HepG2 (cell line): ENCODE results near the gene AAGAB. TPM values are rescaled to one million over a fixed set of nuclear protein-coding genes. Genes with fewer than 3 reads are reported as not detected.

Experiments
- ATAC-seq: fragments of 200-7000 bp; cut with Tn5 transposase; 3 replicates; pipeline ENCODE4 v1.9.1; 2020; ENCODE audit warnings: mild to moderate bottlenecking, moderate library complexity
- BruUV-seq: library from RNA; stranded (reverse); fragments of 400-500 nt; replicated peaks from 2 replicates; lab custom pipeline; 2021; lab: Mats Ljungman, UMichigan
- CTCF ChIA-PET: fragments of 300-600 bp; formaldehyde crosslinking; extraction: SDS; loops from one replicate; lab custom pipeline; 2021; ENCODE audit warnings: low total read pairs, inconsistent platforms, low intra/inter-chr PET ratio; lab: Yijun Ruan, JAX
- POLR2A ChIA-PET: fragments of 350-600 bp; sonication (Branson Sonifier 250); formaldehyde crosslinking; loops from one replicate; lab custom pipeline; 2020; ENCODE audit warnings: antibody characterized with exemption, inconsistent platforms; lab: Yijun Ruan, JAX
- DNase-seq: peaks from one replicate; pipeline ENCODE4 v3.0.0-alpha.2; 2015; ENCODE audit warnings: low spot score
- FAIRE-seq: peaks from 3 replicates; lab custom pipeline; 2011; peaks lifted over from hg19 to GRCh38; lab: Jason Lieb, UNC
- H2AFZ ChIP-seq: one replicate; pipeline ENCODE4 v1.6.1; 2011; ENCODE audit warnings: low read length, inconsistent platforms
- H3K27ac ChIP-seq: fragments of 300-600 bp; 3 replicates; pipeline ENCODE4 v1.8.0; 2011; ENCODE audit warnings: mixed run types, mild to moderate bottlenecking, mixed read lengths, low read length, inconsistent platforms; ENCODE audit not compliant: insufficient read depth; ENCODE audit errors: extremely low read length
- H3K27me3 ChIP-seq, 2 experiments: fragments of 200-600 bp in 1 of 2; 2 replicates in 1 of 2; 3 replicates in 1 of 2; pipeline versions ENCODE4 v1.6.0 to v1.8.0; 2011; ENCODE audit warnings: low read length in 2 of 2, mild to moderate bottlenecking in 2 of 2, moderate library complexity in 2 of 2, inconsistent platforms in 1 of 2; ENCODE audit not compliant: insufficient read depth in 2 of 2, control insufficient read depth in 1 of 2
- H3K36me3 ChIP-seq, 2 experiments: fragments of 200-600 bp in 1 of 2; replicated peaks in 1 of 2; 2 replicates in 1 of 2; 3 replicates in 1 of 2; pipeline versions ENCODE4 v1.5.1 to v1.8.0; 2011; ENCODE audit warnings: low read length in 2 of 2, inconsistent platforms in 1 of 2; ENCODE audit not compliant: insufficient read depth in 2 of 2, control insufficient read depth in 1 of 2
- H3K4me1 ChIP-seq: 2 replicates; pipeline ENCODE4 v1.5.1; 2012; ENCODE audit warnings: low read length, inconsistent platforms; ENCODE audit not compliant: insufficient read depth
- H3K4me2 ChIP-seq: 2 replicates; pipeline ENCODE4 v1.6.0; 2011; ENCODE audit warnings: low read depth, low read length, inconsistent platforms
- H3K4me3 ChIP-seq, 3 experiments: fragments of 200-600 bp in 1 of 3; sonication (generic), shearing (Covaris generic) in 1 of 3; replicated peaks in 1 of 3; 2 replicates each; pipeline ENCODE4 v1.5.1; 2011 to 2016; ENCODE audit warnings: low read length in 3 of 3, inconsistent platforms in 2 of 3, low read depth in 2 of 3, mild to moderate bottlenecking in 2 of 3, control low read depth in 1 of 3, mixed read lengths in 1 of 3; ENCODE audit not compliant: insufficient read depth in 1 of 3
- H3K79me2 ChIP-seq: one replicate; pipeline ENCODE4 v1.6.1; 2011; ENCODE audit warnings: low read length, inconsistent platforms; ENCODE audit not compliant: insufficient read depth
- H3K9ac ChIP-seq: 2 replicates; pipeline ENCODE4 v1.6.0; 2011; ENCODE audit warnings: mild to moderate bottlenecking, low read depth, low read length, inconsistent platforms; ENCODE audit not compliant: insufficient read depth
- H3K9me3 ChIP-seq: 2 replicates; pipeline ENCODE4 v1.5.1; 2012; ENCODE audit warnings: mild to moderate bottlenecking, low read length
- H4K20me1 ChIP-seq: 2 replicates; pipeline ENCODE4 v1.6.0; 2011; ENCODE audit warnings: inconsistent platforms, mild to moderate bottlenecking, low read length, moderate library complexity; ENCODE audit not compliant: insufficient read depth
- BHLHE40 ChIP-seq: IDR thresholded peaks from 2 replicates; pipeline ENCODE4 v1.6.1; 2011; ENCODE audit warnings: low read length, improper control_type of control experiment
- DR1 ChIP-seq: sonication (generic); formaldehyde crosslinking; IDR thresholded peaks from 2 replicates; pipeline ENCODE4 v1.8.0; 2021; ENCODE audit warnings: mild to moderate bottlenecking, missing genetic modification reagents, inconsistent platforms
- ELF1 ChIP-seq: sonication (generic); formaldehyde crosslinking; IDR thresholded peaks from 2 replicates; pipeline ENCODE4 v1.4.0; 2020; ENCODE audit warnings: missing genetic modification reagents
- MLLT10 ChIP-seq: sonication (generic); formaldehyde crosslinking; IDR thresholded peaks from 2 replicates; pipeline ENCODE4 v1.4.0; 2020; ENCODE audit warnings: missing genetic modification reagents
- MTERF4 ChIP-seq: sonication (generic); formaldehyde crosslinking; IDR thresholded peaks from 2 replicates; pipeline ENCODE4 v1.8.0; 2023; ENCODE audit warnings: mild to moderate bottlenecking, missing genetic modification reagents
- MXI1 ChIP-seq: IDR thresholded peaks from 3 replicates; pipeline ENCODE4 v1.6.1; 2012; ENCODE audit warnings: low read depth, low read length, inconsistent platforms, borderline replicate concordance
- NFATC3 ChIP-seq: sonication (generic); formaldehyde crosslinking; IDR thresholded peaks from 2 replicates; pipeline ENCODE4 v1.5.1; 2020; ENCODE audit warnings: mild to moderate bottlenecking, missing genetic modification reagents
- NR1H2 ChIP-seq: sonication (generic); formaldehyde crosslinking; IDR thresholded peaks from 2 replicates; pipeline ENCODE4 v1.8.1; 2022; ENCODE audit warnings: low read depth, missing genetic modification reagents, borderline replicate concordance
- PBX2 ChIP-seq: IDR thresholded peaks from 2 replicates; pipeline ENCODE4 v1.6.1; 2016; ENCODE audit warnings: control low read depth
- PLSCR1 ChIP-seq: sonication (generic); formaldehyde crosslinking; IDR thresholded peaks from 2 replicates; pipeline ENCODE4 v1.5.0; 2020; ENCODE audit warnings: missing genetic modification reagents, mild to moderate bottlenecking, borderline replicate concordance
- SOX5 ChIP-seq: IDR thresholded peaks from 2 replicates; pipeline ENCODE4 v1.6.1; 2016; ENCODE audit warnings: borderline replicate concordance
- SP1 ChIP-seq, 2 experiments: fragments of 450-650 bp in 1 of 2; sonication (generic) in 1 of 2; formaldehyde crosslinking in 1 of 2; IDR thresholded peaks; 2 replicates each; pipeline versions ENCODE4 v1.4.0 to v1.6.1; 2016 to 2020; ENCODE audit warnings: missing genetic modification reagents in 1 of 2
- TARDBP ChIP-seq: sonication (generic); formaldehyde crosslinking; IDR thresholded peaks from 2 replicates; pipeline ENCODE4 v1.8.0; 2022; ENCODE audit warnings: mild to moderate bottlenecking, missing genetic modification reagents
- ZC3H13 ChIP-seq: sonication (generic); formaldehyde crosslinking; IDR thresholded peaks from 2 replicates; pipeline ENCODE4 v1.8.1; 2023; ENCODE audit warnings: mild to moderate bottlenecking, missing genetic modification reagents, moderate library complexity
- ZNF160 ChIP-seq: sonication (generic); formaldehyde crosslinking; IDR thresholded peaks from 2 replicates; pipeline ENCODE4 v1.8.0; 2022; ENCODE audit warnings: mild to moderate bottlenecking, inconsistent platforms, missing genetic modification reagents
- ZNF230 ChIP-seq: sonication (generic); formaldehyde crosslinking; IDR thresholded peaks from 2 replicates; pipeline ENCODE4 v1.4.0; 2020; ENCODE audit warnings: mild to moderate bottlenecking, missing genetic modification reagents
- ZNF251 ChIP-seq: sonication (generic); formaldehyde crosslinking; IDR thresholded peaks from 2 replicates; pipeline ENCODE4 v1.9.0; 2021; ENCODE audit warnings: mild to moderate bottlenecking, missing genetic modification reagents
- ZSCAN31 ChIP-seq: sonication (generic); formaldehyde crosslinking; IDR thresholded peaks from 2 replicates; pipeline ENCODE4 v1.5.0; 2020; ENCODE audit warnings: low read depth, mild to moderate bottlenecking, missing genetic modification reagents
- whole genome bisulfite sequencing: methylation state at CpG from one replicate; pipeline ENCODE4 v1.1.6; 2017; ENCODE audit warnings: low lambda C conversion rate; 5-methylcytosine and 5-hydroxymethylcytosine counted together
- in situ Hi-C: cut with HindIII; loops from 2 replicates; pipeline ENCODE4 v1.10.0; 2017; ENCODE audit warnings: low pct_unique_long_range_greater_than_20kb; ENCODE audit not compliant: extremely low pct_ligation_motif_present
- intact Hi-C: fragments of 100-400 bp; cut with micrococcal nuclease; formaldehyde crosslinking; loops from one replicate; pipeline ENCODE4 v1.10.0; 2022; ENCODE audit not compliant: unreplicated experiment
- polyA plus RNA-seq, 8 experiments: library from polyadenylated mRNA; depleted of rRNA in 3 of 8; stranded (reverse) in 7 of 8; unstranded in 1 of 8; fragments of >200 nt; fragmentation: Illumina TruSeq in 4 of 8; extraction: Trizol in 4 of 8; gene quantifications; 2 replicates each; pipeline versions ENCODE4 v1.2.1 to v1.2.3, GENCODE V29; 2011 to 2016; ENCODE audit warnings: low read depth in 4 of 8, missing spikeins in 1 of 8, mixed read lengths in 1 of 8; ENCODE audit not compliant: insufficient read depth in 1 of 8
- total RNA-seq, 5 experiments: library from RNA; depleted of rRNA; stranded (reverse); fragments of >200 nt; fragmentation: Illumina TruSeq; extraction: Trizol; gene quantifications; 2 replicates each; pipeline ENCODE4 v1.2.3, GENCODE V29; 2016; ENCODE audit warnings: low read depth in 1 of 5

Gene AAGAB
- total and polyA plus RNA-seq, 2 of the 13 experiments (the other 11 are each of a cell fraction or from before 2014, with no cell fraction given), result 8.0 to 34.9 TPM

GRCh38 chr15:67190813-67191212 is 63.6 kb downstream of the AAGAB start:
- H3K9ac ChIP-seq, result no peak overlapping the region
- DNase-seq (no peak), FAIRE-seq (no peak), ATAC-seq (no peak)
- no peaks in the 10 kb centered on the region for H4K20me1 ChIP-seq
- 89% methylated on average over 8 of the region's 11 CpGs for WGBS
- ChIA-PET CTCF (no interaction called here), POLR2A (no interaction called here)
- in situ Hi-C loops (no loop called here), intact Hi-C loops (no loop called here)
- H3K27ac ChIP-seq, result no peak overlapping the region
- no peaks in the 10 kb centered on the region for H3K4me1 ChIP-seq
- peaks cover 30 to 62% of the 10 kb centered on the region in 2 experiments for H3K36me3 ChIP-seq
- no peaks in the 10 kb centered on the region for H3K27me3 ChIP-seq
- H3K4me2 ChIP-seq, result no peak overlapping the region
- BruUV-seq, result no TSS peak
- H3K4me3 ChIP-seq, result no peak overlapping the region
- H2AFZ ChIP-seq, result no peak overlapping the region
- no peaks in the 10 kb centered on the region for H3K9me3 ChIP-seq
- no peaks in the 10 kb centered on the region for H3K79me2 ChIP-seq
- no peak for TF ChIP-seq PBX2 (CRISPR knock-in tag)

GRCh38 chr15:67190326-67190725 is 64.1 kb downstream of the AAGAB start:
- POLR2A ChIA-PET, result no interaction called here
- no peak for TF ChIP-seq NR1H2
- TF ChIP-seq NFATC3 (CRISPR knock-in tag), result no peak
- no peak for TF ChIP-seq ZNF230
- no peak for TF ChIP-seq MLLT10 (CRISPR knock-in tag)
- TF ChIP-seq MTERF4 (CRISPR knock-in tag), result no peak
- no peak for TF ChIP-seq PLSCR1 (CRISPR knock-in tag)
- no peak for TF ChIP-seq ELF1 (CRISPR knock-in tag)
- TF ChIP-seq SP1 (IDR thresholded peaks at IDR 0.05), result no peak
- TF ChIP-seq SP1 (CRISPR knock-in tag; IDR thresholded peaks at IDR 0.05), result no peak
- no peak for TF ChIP-seq BHLHE40
- no peak for TF ChIP-seq DR1 (CRISPR knock-in tag)
- no peak for TF ChIP-seq ZC3H13 (CRISPR knock-in tag)
- TF ChIP-seq SOX5 (CRISPR knock-in tag), result no peak
- TF ChIP-seq ZNF251 (CRISPR knock-in tag), result no peak
- TF ChIP-seq MXI1, result no peak
- TF ChIP-seq ZSCAN31 (CRISPR knock-in tag), result no peak
- TF ChIP-seq ZNF160 (CRISPR knock-in tag), result no peak
- TF ChIP-seq TARDBP, result no peak

More at GRCh38 chr15:67190326-67190725, 64.1 kb downstream of the AAGAB start:
- Histone ChIP-seq H3K9me3 (no peaks in the 10 kb centered on the region), H3K4me1 (peaks cover 5% of the 10 kb centered on the region), H3K4me3 (no peak overlapping the region), H3K36me3 (peaks cover 34 to 67% of the 10 kb centered on the region in 2 experiments), H3K27ac (no peak overlapping the region), H3K9ac (no peak overlapping the region), H4K20me1 (no peaks in the 10 kb centered on the region), H3K27me3 (no peaks in the 10 kb centered on the region), H3K79me2 (no peaks in the 10 kb centered on the region), H2AFZ (no peak overlapping the region), H3K4me2 (no peak overlapping the region)
- WGBS, result 95% methylated on average over 2 of the region's 2 CpGs
- CTCF ChIA-PET, result no interaction called here
- in situ Hi-C loops (no loop called here), intact Hi-C loops (no loop called here)
- BruUV-seq, result no TSS peak
- FAIRE-seq (no peak), ATAC-seq (no peak), DNase-seq (no peak)
